PC-3 (cell line): Measurements from ENCODE around the gene PFKFB2. TPM values are rescaled to one million over a fixed set of nuclear protein-coding genes. Genes with fewer than 3 reads are reported as not detected.

Source experiments
- ATAC-seq: fragments of 200-7000 bp; cut with Tn5 transposase; 2 replicates; pipeline ENCODE4 v1.9.1; 2020; ENCODE audit warnings: mild to moderate bottlenecking, moderate library complexity
- BruUV-seq: library from RNA; stranded (reverse); fragments of 400-500 nt; replicated peaks from 2 replicates; lab custom pipeline; 2021; lab: Mats Ljungman, UMichigan
- CTCF ChIA-PET: fragments of 300-600 bp; sonication (Branson Sonifier 250); formaldehyde crosslinking; loops from one replicate; lab custom pipeline; 2022; ENCODE audit warnings: antibody characterized with exemption; lab: Charles Lee
- POLR2A ChIA-PET: fragments of 300-600 bp; sonication (Branson Sonifier 250); formaldehyde crosslinking; loops from one replicate; lab custom pipeline; 2022; ENCODE audit warnings: antibody characterized with exemption; ENCODE audit not compliant: unreplicated experiment; lab: Charles Lee
- DNase-seq: peaks from one replicate; pipeline ENCODE4 v3.0.0-alpha.2; 2015
- H2AFZ ChIP-seq: fragments of 300-600 bp; sonication (generic); 2 replicates; pipeline ENCODE4 v1.6.0; 2016; ENCODE audit warnings: antibody characterized with exemption, low read length
- H3F3A ChIP-seq: fragments of 300-600 bp; sonication (generic); one replicate; pipeline ENCODE4 v1.6.0; 2017; ENCODE audit warnings: antibody characterized with exemption, low read length, control low read depth, mild to moderate bottlenecking; ENCODE audit not compliant: unreplicated experiment
- H3K27ac ChIP-seq: fragments of 300-600 bp; sonication (generic); 2 replicates; pipeline ENCODE4 v1.5.1; 2016; ENCODE audit warnings: mild to moderate bottlenecking, low read length
- H3K27me3 ChIP-seq: fragments of 300-600 bp; sonication (generic); 2 replicates; pipeline ENCODE4 v1.6.1; 2016; ENCODE audit warnings: low read length, mixed read lengths
- H3K36me3 ChIP-seq: fragments of 300-600 bp; sonication (generic); 2 replicates; pipeline ENCODE4 v1.6.1; 2016; ENCODE audit warnings: low read depth, mixed run types, low read length, mixed read lengths
- H3K4me1 ChIP-seq: fragments of 300-600 bp; sonication (generic); 2 replicates; pipeline ENCODE4 v1.5.1; 2016; ENCODE audit warnings: low read length; ENCODE audit not compliant: insufficient read depth
- H3K4me2 ChIP-seq: fragments of 300-600 bp; sonication (generic); 2 replicates; pipeline ENCODE4 v1.6.0; 2016; ENCODE audit warnings: low read length
- H3K4me3 ChIP-seq: fragments of 300-600 bp; sonication (generic); 2 replicates; pipeline ENCODE4 v1.5.1; 2016; ENCODE audit warnings: mild to moderate bottlenecking, low read length, mixed read lengths
- H3K79me2 ChIP-seq: fragments of 300-600 bp; sonication (generic); 2 replicates; pipeline ENCODE4 v1.6.1; 2017; ENCODE audit warnings: low read length, mixed read lengths
- H3K9ac ChIP-seq: fragments of 300-600 bp; sonication (generic); 2 replicates; pipeline ENCODE4 v1.6.0; 2016; ENCODE audit warnings: mild to moderate bottlenecking, low read length
- H3K9me2 ChIP-seq: fragments of 300-600 bp; sonication (generic); replicated peaks from 2 replicates; pipeline ENCODE4 v1.6.1; 2016; ENCODE audit warnings: mixed run types, low read length, mixed read lengths
- H3K9me3 ChIP-seq: fragments of 300-600 bp; sonication (generic); 2 replicates; pipeline ENCODE4 v1.6.1; 2016; ENCODE audit warnings: low read length, mixed read lengths
- H4K20me1 ChIP-seq: fragments of 300-600 bp; sonication (generic); 2 replicates; pipeline ENCODE4 v1.6.1; 2016; ENCODE audit warnings: low read length, mixed read lengths
- CTCF ChIP-seq: fragments of 300-600 bp; sonication (generic); conservative IDR thresholded peaks from 2 replicates; pipeline ENCODE4 v1.5.1; 2017; ENCODE audit warnings: antibody characterized with exemption, low read depth, mild to moderate bottlenecking, low read length
- EZH2 ChIP-seq: fragments of 300-600 bp; sonication (generic); IDR thresholded peaks from one replicate; pipeline ENCODE4 v1.6.1; 2017; ENCODE audit warnings: antibody characterized with exemption, mild to moderate bottlenecking, low read length; ENCODE audit not compliant: unreplicated experiment
- EZH2phosphoT487 ChIP-seq: fragments of 300-600 bp; sonication (generic); IDR thresholded peaks from 2 replicates; pipeline ENCODE4 v1.6.1; 2018; ENCODE audit warnings: mild to moderate bottlenecking, antibody characterized with exemption, low read length, borderline replicate concordance
- intact Hi-C: fragments of 100-400 bp; cut with micrococcal nuclease; formaldehyde crosslinking; loops from 2 replicates; pipeline ENCODE4 v1.9.0; 2023
- total RNA-seq: library from RNA; depleted of rRNA; stranded (reverse); fragments of >200 nt; gene quantifications from 2 replicates; pipeline ENCODE4 v1.2.3, GENCODE V29; 2014

The PFKFB2 gene
- total RNA-seq, 1 experiment from 2014 or later, result 48.6 TPM

GRCh38 chr1:207050480-207051190 is 2.4 kb upstream of the PFKFB2 start:
- Histone ChIP-seq H2AFZ (peak overlapping the region; percentile 88), H3K4me1 (peaks cover 72% of the 10 kb centered on the region), H3K4me2 (peak overlapping the region; percentile 89), H3K27me3 (no peaks in the 10 kb centered on the region), H3F3A (peaks cover 14% of the 10 kb centered on the region), H3K4me3 (peak overlapping the region; percentile 78), H3K36me3 (peaks cover 40% of the 10 kb centered on the region), H4K20me1 (peaks cover 42% of the 10 kb centered on the region), H3K9me2 (no peaks in the 10 kb centered on the region), H3K9ac (peak overlapping the region; percentile 95), H3K79me2 (peaks cover 83% of the 10 kb centered on the region), H3K27ac (peak overlapping the region; percentile 95), H3K9me3 (no peaks in the 10 kb centered on the region)
- ATAC-seq, result peak; percentile 42
- DNase-seq, result peak; percentile 99
- no peak for TF ChIP-seq EZH2
- intact Hi-C loops, result loop anchor here (1.0 to 10.0 kb wide), 5 partner anchors 18 to 416 kb away; partner anchors contain the start of genes C1orf116, DYRK3 and MAPKAPK2
- POLR2A ChIA-PET, result interaction anchor here (1.7 kb wide), 1 partner anchor 18 kb away, joined by 11 read pairs; the partner anchor contains the start of gene C1orf116
- no TSS peak for BruUV-seq
- CTCF ChIA-PET, result interaction anchor here (1.5 kb wide), 1 partner anchor 24 kb away, joined by 6 read pairs; no protein-coding TSS in a partner anchor

- POLR2A ChIA-PET, result interaction anchor here (0.5 to 1.7 kb wide), 2 partner anchors 19 to 159 kb away, joined by 3 to 11 read pairs; partner anchors contain the start of gene C1orf116
Measured at GRCh38 chr1:207051191-207051943, 1.7 kb upstream of the PFKFB2 start, which contains the start of gene YOD1. Gene YOD1 (minus strand): TSS chr1:207051208. CDS start chr1:207051030, 178 bp downstream.

More at GRCh38 chr1:207051191-207051943, 1.7 kb upstream of the PFKFB2 start, which contains the start of gene YOD1:
- H3K79me2 ChIP-seq, result peaks cover 83% of the 10 kb centered on the region
- H3K4me2 ChIP-seq, result peak within 1 kb of the TSS; percentile 89
- H3K9me2 ChIP-seq, result no peaks in the 10 kb centered on the region
- peaks cover 71% of the 10 kb centered on the region for H3K4me1 ChIP-seq
- CTCF ChIA-PET, result no interaction called here
- H3K36me3 ChIP-seq, result peaks cover 33% of the 10 kb centered on the region
- peak within 1 kb of the TSS; percentile 88 for H2AFZ ChIP-seq
- H3F3A ChIP-seq, result peaks cover 14% of the 10 kb centered on the region
- peak within 1 kb of the TSS; percentile 95 for H3K9ac ChIP-seq
- intact Hi-C loops, result loop anchor here (1.0 to 10.0 kb wide), 5 partner anchors 19 to 417 kb away; partner anchors contain the start of genes C1orf116, DYRK3 and MAPKAPK2
- TF ChIP-seq CTCF (no peak), EZH2 (no peak), EZH2phosphoT487 (no peak)
- peak; percentile 23 for ATAC-seq
- peak; percentile 93 for DNase-seq
- BruUV-seq, result TSS peak; percentile 8
- H4K20me1 ChIP-seq, result peaks cover 35% of the 10 kb centered on the region
- peak within 1 kb of the TSS; percentile 95 for H3K27ac ChIP-seq
- no peaks in the 10 kb centered on the region for H3K9me3 ChIP-seq
- H3K4me3 ChIP-seq, result peak within 1 kb of the TSS; percentile 78
- no peaks in the 10 kb centered on the region for H3K27me3 ChIP-seq
